GM12878 (cell line): ENCODE data around the gene ZSCAN5B. TPM values are rescaled to one million over a fixed set of nuclear protein-coding genes. Genes with fewer than 3 reads are reported as not detected.

ENCODE experiments used
- ASH2L ChIP-seq: fragments of 300-600, 200-600 bp; sonication (generic); IDR thresholded peaks from 2 replicates; pipeline ENCODE4 v1.6.1; 2017; ENCODE audit warnings: low read depth, mild to moderate bottlenecking, borderline replicate concordance
- ATF7 ChIP-seq: fragments of 450-650 bp; IDR thresholded peaks from 2 replicates; pipeline ENCODE4 v1.6.1; 2016; ENCODE audit warnings: low read depth, mild to moderate bottlenecking
- BCL11A ChIP-seq: IDR thresholded peaks from 2 replicates; pipeline ENCODE4 v1.6.1; 2011; ENCODE audit warnings: low read depth, low read length
- CBX3 ChIP-seq: fragments of 200-600 bp; sonication (generic); IDR thresholded peaks from 2 replicates; pipeline ENCODE4 v1.6.1; 2016; ENCODE audit warnings: low read depth, borderline replicate concordance
- CEBPB ChIP-seq, 2 experiments: fragments of 150-350 bp in 1 of 2; IDR thresholded peaks; 2 replicates each; pipeline ENCODE4 v1.6.1; 2012 to 2014; ENCODE audit warnings: low read depth in 2 of 2, low read length in 2 of 2, borderline replicate concordance in 1 of 2, inconsistent platforms in 1 of 2
- EGR1 ChIP-seq, 2 experiments: IDR thresholded peaks; 1 replicate in 1 of 2; 2 replicates in 1 of 2; pipeline ENCODE4 v1.6.1; 2011 to 2012; ENCODE audit warnings: low read depth in 2 of 2, low read length in 2 of 2, borderline replicate concordance in 1 of 2, mild to moderate bottlenecking in 1 of 2, moderate library complexity in 1 of 2
- HSF1 ChIP-seq: fragments of 150-350 bp; IDR thresholded peaks from 2 replicates; pipeline ENCODE4 v1.6.1; 2014; ENCODE audit warnings: mild to moderate bottlenecking, low read depth, low read length
- KLF5 ChIP-seq: fragments of 450-650 bp; IDR thresholded peaks from 2 replicates; pipeline ENCODE4 v1.6.1; 2014; ENCODE audit warnings: mild to moderate bottlenecking; ENCODE audit not compliant: partially characterized antibody
- MEF2A ChIP-seq: IDR thresholded peaks from 2 replicates; pipeline ENCODE4 v1.6.1; 2011; ENCODE audit warnings: low read depth, mild to moderate bottlenecking, low read length, moderate library complexity; ENCODE audit not compliant: insufficient read depth
- NR2F1 ChIP-seq: fragments of 450-650 bp; conservative IDR thresholded peaks from 2 replicates; pipeline ENCODE4 v1.6.1; 2017; ENCODE audit warnings: mild to moderate bottlenecking
- NRF1 ChIP-seq: conservative IDR thresholded peaks from 2 replicates; pipeline ENCODE4 v1.6.1; 2011; ENCODE audit warnings: mild to moderate bottlenecking, low read depth, low read length, improper control_type of control experiment
- PKNOX1 ChIP-seq: fragments of 450-650 bp; IDR thresholded peaks from 2 replicates; pipeline ENCODE4 v1.6.1; 2016; ENCODE audit warnings: mild to moderate bottlenecking
- RAD21 ChIP-seq: IDR thresholded peaks from 2 replicates; pipeline ENCODE4 v1.6.1; 2011; ENCODE audit warnings: mild to moderate bottlenecking, low read depth, low read length, moderate library complexity; ENCODE audit not compliant: insufficient read depth
- RCOR1 ChIP-seq: conservative IDR thresholded peaks from 2 replicates; pipeline ENCODE4 v1.6.1; 2012; ENCODE audit warnings: low read depth, low read length, improper control_type of control experiment
- RELA ChIP-seq: fragments of 450-650 bp; IDR thresholded peaks from 2 replicates; pipeline ENCODE4 v1.8.0; 2014; ENCODE audit warnings: borderline replicate concordance; ENCODE audit not compliant: partially characterized antibody
- SKIL ChIP-seq: fragments of 450-650 bp; IDR thresholded peaks from 2 replicates; pipeline ENCODE4 v1.6.1; 2017; ENCODE audit warnings: mild to moderate bottlenecking, low read depth, inconsistent platforms; ENCODE audit not compliant: poor library complexity, severe bottlenecking
- STAT3 ChIP-seq: IDR thresholded peaks from 2 replicates; pipeline ENCODE4 v1.6.1; 2011; ENCODE audit warnings: low read depth, low read length, improper control_type of control experiment
- TAF1 ChIP-seq: IDR thresholded peaks from 2 replicates; pipeline ENCODE4 v1.6.1; 2011; ENCODE audit warnings: mild to moderate bottlenecking, low read depth, low read length, borderline replicate concordance
- TBL1XR1 ChIP-seq: IDR thresholded peaks from 2 replicates; pipeline ENCODE4 v1.6.1; 2012; ENCODE audit warnings: low read depth, low read length, improper control_type of control experiment
- TCF3 ChIP-seq: IDR thresholded peaks from 2 replicates; pipeline ENCODE4 v1.6.1; 2012; ENCODE audit warnings: low read depth, mild to moderate bottlenecking, low read length, borderline replicate concordance; ENCODE audit not compliant: insufficient read depth
- YY1 ChIP-seq: IDR thresholded peaks from 2 replicates; pipeline ENCODE4 v1.6.1; 2011; ENCODE audit warnings: low read depth, mild to moderate bottlenecking, low read length
- ZBED1 ChIP-seq: IDR thresholded peaks from 2 replicates; pipeline ENCODE4 v1.6.1; 2016; ENCODE audit warnings: borderline replicate concordance
- ZNF207 ChIP-seq: fragments of 450-650 bp; IDR thresholded peaks from 2 replicates; pipeline ENCODE4 v1.6.1; 2014; ENCODE audit warnings: antibody characterized with exemption, mild to moderate bottlenecking, borderline replicate concordance
- ZZZ3 ChIP-seq: IDR thresholded peaks from 2 replicates; pipeline ENCODE4 v1.6.1; 2011; ENCODE audit warnings: low read depth; ENCODE audit not compliant: control insufficient read depth, insufficient read length
- polyA plus RNA-seq, 11 experiments: library from polyadenylated mRNA; depleted of rRNA in 4 of 11; unstranded in 6 of 11; stranded (reverse) in 5 of 11; fragments of >200 nt; fragmentation: Nextera tagmentation in 4 of 11; fragmentation: Illumina TruSeq in 1 of 11; extraction: Ambion mirVana in 4 of 11; extraction: Trizol in 1 of 11; gene quantifications; 1 replicate in 1 of 11; 2 replicates in 10 of 11; pipeline versions ENCODE4 v1.2.1 to v1.2.3, GENCODE V29; 2011 to 2016; ENCODE audit warnings: inconsistent platforms in 2 of 11, missing spikeins in 2 of 11, low read depth in 1 of 11
- total RNA-seq, 4 experiments: library from RNA; depleted of rRNA in 3 of 4; stranded (reverse); fragments of >200 nt in 3 of 4; fragmentation: Illumina TruSeq in 1 of 4; extraction: Trizol in 1 of 4; gene quantifications; 2 replicates each; pipeline versions ENCODE4 v1.2.1 to v1.2.3, GENCODE V29; 2013 to 2021
- TF ChIP-seq, protein P1 (sequence below): fragments of 450-650 bp; IDR thresholded peaks from 2 replicates; pipeline ENCODE4 v1.6.1; 2016; ENCODE audit warnings: mild to moderate bottlenecking

Gene ZSCAN5B
- total and polyA plus RNA-seq, 10 of the 15 experiments (the other 5 are each of a cell fraction or from before 2014, with no cell fraction given) = 0.04 TPM; not detected in 9

- no peak for TF ChIP-seq CBX3
- no peak for TF ChIP-seq NR2F1
- TF ChIP-seq STAT3 = no peak
- no peak for TF ChIP-seq ASH2L
- TF ChIP-seq CEBPB (IDR thresholded peaks at IDR 0.05; ENCODE audit: borderline replicate concordance in 1 of 2, low read depth in 2 of 2, low read length in 2 of 2) = no peak
- no peak for TF ChIP-seq ZBED1
- peak; percentile 77 for TF ChIP-seq ATF7
- TF ChIP-seq TAF1 = no peak
- TF ChIP-seq YY1 = peak; percentile 92
- no peak for TF ChIP-seq RCOR1
- no peak for TF ChIP-seq TCF3
- TF ChIP-seq HSF1 = peak; percentile 59; the same call in 1 of the 2 replicates
- peak; percentile 75 for TF ChIP-seq NRF1
- TF ChIP-seq SKIL = no peak
- TF ChIP-seq PKNOX1 = peak; percentile 81
- TF ChIP-seq EGR1 (IDR thresholded peaks at IDR 0.05; ENCODE audit: borderline replicate concordance in 1 of 2, low read depth in 2 of 2, low read length in 2 of 2) = peak in 1 of 2 experiments; percentile 55; a peak in 1 of 3 replicates
- peak; percentile 99 for TF ChIP-seq ZNF207
- TF ChIP-seq RELA = peak; percentile 86
- TF ChIP-seq TBL1XR1 = no peak; the same call in 1 of the 2 replicates
- TF ChIP-seq MEF2A = 0 out of 2 replicates have a peak, but pooled peaks have one; percentile 3
- no peak for TF ChIP-seq RAD21
- no peak for TF ChIP-seq BCL11A
- TF ChIP-seq, protein P1, sequence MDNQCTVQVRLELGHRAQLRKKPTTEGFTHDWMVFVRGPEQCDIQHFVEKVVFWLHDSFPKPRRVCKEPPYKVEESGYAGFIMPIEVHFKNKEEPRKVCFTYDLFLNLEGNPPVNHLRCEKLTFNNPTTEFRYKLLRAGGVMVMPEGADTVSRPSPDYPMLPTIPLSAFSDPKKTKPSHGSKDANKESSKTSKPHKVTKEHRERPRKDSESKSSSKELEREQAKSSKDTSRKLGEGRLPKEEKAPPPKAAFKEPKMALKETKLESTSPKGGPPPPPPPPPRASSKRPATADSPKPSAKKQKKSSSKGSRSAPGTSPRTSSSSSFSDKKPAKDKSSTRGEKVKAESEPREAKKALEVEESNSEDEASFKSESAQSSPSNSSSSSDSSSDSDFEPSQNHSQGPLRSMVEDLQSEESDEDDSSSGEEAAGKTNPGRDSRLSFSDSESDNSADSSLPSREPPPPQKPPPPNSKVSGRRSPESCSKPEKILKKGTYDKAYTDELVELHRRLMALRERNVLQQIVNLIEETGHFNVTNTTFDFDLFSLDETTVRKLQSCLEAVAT = peak; percentile 44
- peak; percentile 73 for TF ChIP-seq KLF5
- no peak for TF ChIP-seq ZZZ3
Observed at GRCh38 chr19:56140583-56141416, 56.8 kb downstream of the ZSCAN5B start, which contains the start of gene ZNF444 (continued).
